Spleen (tissue), 11 donors: ENCODE results near the gene SPATA20. TPM values are rescaled to one million over a fixed set of nuclear protein-coding genes. Genes with fewer than 3 reads are reported as not detected.
A peak's percentile ranks its signal among the peaks of the same experiment; 100 is the strongest.

Source experiments
- DNase-seq: peaks from one replicate; pipeline ENCODE4 v3.0.0-alpha.2; 2020
- H3K27ac ChIP-seq, 8 donors: fragments of 200-600 bp; sonication (generic) in 7 of 8; 1 replicate in 4 of 8; 2 replicates in 4 of 8; pipeline versions ENCODE4 v1.5.0 to v1.8.0; 2016 to 2021; ENCODE audit warnings: inconsistent platforms in 4 of 8, mild to moderate bottlenecking in 4 of 8, moderate library complexity in 1 of 8
- H3K27me3 ChIP-seq, 7 donors: fragments of 200-600 bp; sonication (generic) in 6 of 7; replicated peaks in 1 of 7; 1 replicate in 4 of 7; 2 replicates in 3 of 7; pipeline versions ENCODE4 v1.5.0 to v1.8.0; 2016 to 2021; ENCODE audit warnings: inconsistent platforms in 3 of 7, mild to moderate bottlenecking in 1 of 7
- H3K36me3 ChIP-seq, 6 donors: fragments of 200-600 bp; sonication (generic) in 5 of 6; 1 replicate in 4 of 6; 2 replicates in 2 of 6; pipeline versions ENCODE4 v1.5.0 to v1.8.0; 2016 to 2021; ENCODE audit warnings: inconsistent platforms in 2 of 6
- H3K4me1 ChIP-seq, 6 donors: fragments of 200-600 bp; sonication (generic) in 5 of 6; 1 replicate in 3 of 6; 2 replicates in 3 of 6; pipeline versions ENCODE4 v1.5.0 to v1.8.0; 2016 to 2021; ENCODE audit warnings: inconsistent platforms in 3 of 6
- H3K4me3 ChIP-seq, 8 donors: fragments of 200-600 bp; sonication (generic) in 7 of 8; 1 replicate in 4 of 8; 2 replicates in 4 of 8; pipeline versions ENCODE4 v1.5.0 to v1.8.0; 2016 to 2021; ENCODE audit warnings: inconsistent platforms in 4 of 8, mild to moderate bottlenecking in 4 of 8, moderate library complexity in 2 of 8
- H3K9me3 ChIP-seq, 8 donors: fragments of 200-600 bp; sonication (generic) in 7 of 8; 1 replicate in 4 of 8; 2 replicates in 4 of 8; pipeline versions ENCODE4 v1.5.0 to v1.8.0; 2016 to 2021; ENCODE audit warnings: inconsistent platforms in 4 of 8
- POLR2A ChIP-seq, 3 donors: fragments of 450-650 bp; IDR thresholded peaks; one replicate each; pipeline ENCODE4 v1.5.1; 2017; ENCODE audit warnings: antibody characterized with exemption in 3 of 3, mild to moderate bottlenecking in 1 of 3
- POLR2AphosphoS5 ChIP-seq, 3 donors: sonication (generic); formaldehyde crosslinking; IDR thresholded peaks; one replicate each; pipeline ENCODE4 v1.5.1; 2017; ENCODE audit warnings: antibody characterized with exemption in 3 of 3
- WGBS, 5 donors: extraction: QIAGEN DNeasy Blood & Tissue Kit in 3 of 5; methylation state at CpG; one replicate each; pipeline versions ENCODE4 v1.1.5 to v1.1.7; 2013 to 2018; 5-methylcytosine and 5-hydroxymethylcytosine counted together
- intact Hi-C: fragments of 100-400 bp; cut with DNase I; formaldehyde crosslinking; loops from one replicate; pipeline ENCODE4 v1.15.0; 2023; ENCODE audit warnings: low total_unique reads
- polyA plus RNA-seq, 3 donors: library from polyadenylated mRNA; stranded (reverse); fragments of 200-250 nt; gene quantifications; one replicate each; pipeline ENCODE4 v1.2.1, GENCODE V29; 2013
- total RNA-seq, 7 donors: library from RNA; depleted of rRNA in 3 of 7; stranded (reverse); fragments of >200 nt in 3 of 7; fragmentation: NEBNext Ultra II Directional in 4 of 7; extraction: Animal tissue kit (Norgen Biotek cat#: 25700) in 4 of 7; gene quantifications; one replicate each; pipeline versions ENCODE4 v1.1.0 to v1.2.1, GENCODE V29; 2016 to 2021
- TF ChIP-seq, protein P1 (sequence below), 11 experiments: fragments of 200-600 bp in 7 of 11; fragments of 450-650 bp in 4 of 11; sonication (generic) in 4 of 11; IDR thresholded peaks in 8 of 11; conservative IDR thresholded peaks in 3 of 11; 1 replicate in 7 of 11; 2 replicates in 4 of 11; pipeline versions ENCODE4 v1.4.0 to v1.8.0; 2016 to 2021; ENCODE audit warnings: antibody characterized with exemption in 11 of 11, inconsistent platforms in 4 of 11, mild to moderate bottlenecking in 1 of 11
- donor health status: healthy with polysubstance abuse.
- donor health status: DM: no; HTN: no; CAD: no; lungs with moderate emphysema.
- donor health status: DM: no; HTN: no; CAD: no.
- donor health status: Bipolar disorder and iron deficiency.
- donor health status: healthy.
- donor health status: DM: no; HTN: no; CAD: no.
- donor health status: DM: yes; HTN: yes; CAD: no.

Gene SPATA20
- total and polyA plus RNA-seq, 10 donors: 14.9 to 128 (median 57.1) TPM

DNA sequence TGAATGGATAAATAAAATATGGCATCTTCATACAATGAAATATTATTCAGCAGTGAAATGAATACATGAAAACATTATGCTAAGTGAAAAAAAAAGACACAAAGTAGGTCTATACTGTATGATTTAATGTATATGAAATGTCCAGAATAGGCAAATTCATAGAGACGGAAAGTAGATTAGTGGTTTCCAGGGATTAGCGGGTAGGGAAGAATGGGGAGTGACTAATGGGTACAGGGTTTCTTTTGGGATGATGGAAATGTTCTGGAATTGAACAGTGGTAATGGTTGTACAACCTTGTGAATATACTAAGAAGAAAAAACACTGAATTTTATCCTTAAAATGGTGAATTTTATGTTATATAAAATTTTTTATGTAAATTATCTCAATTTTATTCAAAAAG is 47.3 kb upstream of the SPATA20 start:
- TF ChIP-seq POLR2A (IDR thresholded peaks at IDR 0.05) (no peak), POLR2AphosphoS5 (IDR thresholded peaks at IDR 0.05) (no peak)
- TF ChIP-seq, protein P1, sequence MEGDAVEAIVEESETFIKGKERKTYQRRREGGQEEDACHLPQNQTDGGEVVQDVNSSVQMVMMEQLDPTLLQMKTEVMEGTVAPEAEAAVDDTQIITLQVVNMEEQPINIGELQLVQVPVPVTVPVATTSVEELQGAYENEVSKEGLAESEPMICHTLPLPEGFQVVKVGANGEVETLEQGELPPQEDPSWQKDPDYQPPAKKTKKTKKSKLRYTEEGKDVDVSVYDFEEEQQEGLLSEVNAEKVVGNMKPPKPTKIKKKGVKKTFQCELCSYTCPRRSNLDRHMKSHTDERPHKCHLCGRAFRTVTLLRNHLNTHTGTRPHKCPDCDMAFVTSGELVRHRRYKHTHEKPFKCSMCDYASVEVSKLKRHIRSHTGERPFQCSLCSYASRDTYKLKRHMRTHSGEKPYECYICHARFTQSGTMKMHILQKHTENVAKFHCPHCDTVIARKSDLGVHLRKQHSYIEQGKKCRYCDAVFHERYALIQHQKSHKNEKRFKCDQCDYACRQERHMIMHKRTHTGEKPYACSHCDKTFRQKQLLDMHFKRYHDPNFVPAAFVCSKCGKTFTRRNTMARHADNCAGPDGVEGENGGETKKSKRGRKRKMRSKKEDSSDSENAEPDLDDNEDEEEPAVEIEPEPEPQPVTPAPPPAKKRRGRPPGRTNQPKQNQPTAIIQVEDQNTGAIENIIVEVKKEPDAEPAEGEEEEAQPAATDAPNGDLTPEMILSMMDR (IDR thresholded peaks at IDR 0.05 in 8 of 11, conservative IDR thresholded peaks at IDR 0.05 in 3 of 11): no peak
- no peak for DNase-seq
- intact Hi-C loops: no loop called here
- WGBS, 5 donors: 93 to 100% (median 95%) methylated on average over 2 of the region's 2 CpGs
- Histone ChIP-seq H3K27me3 (no peaks in the 10 kb centered on the region), H3K4me1 (no peaks in the 10 kb centered on the region), H3K27ac (no peak overlapping the region), H3K36me3 (no peaks in the 10 kb centered on the region), H3K9me3 (no peaks in the 10 kb centered on the region), H3K4me3 (no peak overlapping the region)

DNA sequence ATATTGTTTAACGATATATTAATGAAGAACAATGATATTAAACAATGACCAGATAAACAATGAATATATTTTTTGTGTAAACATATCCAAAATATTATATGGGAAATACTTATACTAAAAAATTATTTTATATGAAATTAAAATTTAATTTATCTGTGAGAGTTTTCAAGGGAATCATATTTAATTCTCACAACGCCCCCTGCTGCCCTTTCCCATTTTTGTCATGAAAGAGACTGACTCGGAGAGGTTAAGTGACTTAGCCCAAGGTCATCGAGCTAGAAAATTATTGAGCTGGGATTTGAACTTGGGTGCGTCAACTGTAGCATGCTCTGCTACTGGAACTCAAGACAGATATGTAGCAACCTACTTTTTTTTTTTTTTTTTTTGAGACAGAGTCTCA is 45.9 kb upstream of the SPATA20 start:
- no peaks in the 10 kb centered on the region for H3K36me3 ChIP-seq
- TF ChIP-seq POLR2AphosphoS5 (IDR thresholded peaks at IDR 0.05) (no peak), POLR2A (IDR thresholded peaks at IDR 0.05) (no peak)
- TF ChIP-seq, protein P1 (IDR thresholded peaks at IDR 0.05 in 8 of 11, conservative IDR thresholded peaks at IDR 0.05 in 3 of 11): peak in 7 of 11 experiments; percentile 23 to 56 (median 42)
- H3K4me3 ChIP-seq: no peak overlapping the region
- H3K27me3 ChIP-seq: no peaks in the 10 kb centered on the region
- intact Hi-C loops: no loop called here
- H3K4me1 ChIP-seq: no peaks in the 10 kb centered on the region
- no peak for DNase-seq
- no peaks in the 10 kb centered on the region for H3K9me3 ChIP-seq
- no peak overlapping the region for H3K27ac ChIP-seq
- 28 to 46% (median 37%) methylated on average over 5 of the region's 5 CpGs for WGBS, 5 donors

- Histone ChIP-seq H3K4me1 (peaks cover 0 to under 1% (median 0%) of the 10 kb centered on the region in 6 donors), H3K4me3 (no peak overlapping the region), H3K9me3 (no peaks in the 10 kb centered on the region), H3K27ac (no peak overlapping the region), H3K36me3 (no peaks in the 10 kb centered on the region), H3K27me3 (no peaks in the 10 kb centered on the region)
- TF ChIP-seq POLR2A (IDR thresholded peaks at IDR 0.05): no peak
- TF ChIP-seq, protein P1 (IDR thresholded peaks at IDR 0.05 in 8 of 11, conservative IDR thresholded peaks at IDR 0.05 in 3 of 11): no peak
- no peak for TF ChIP-seq POLR2AphosphoS5 (IDR thresholded peaks at IDR 0.05)
- intact Hi-C loops: no loop called here
- 85 to 92% (median 91%) methylated on average over 9 of the region's 9 CpGs for WGBS, 5 donors
- DNase-seq: peak; percentile 27
These were observed 44.5 kb upstream of the SPATA20 start for GRCh38 chr17:50502301-50502990.

GRCh38 chr17:50505591-50506130 is 41.3 kb upstream of the SPATA20 start:
- intact Hi-C loops: no loop called here
- WGBS, 5 donors: 48 to 63% (median 56%) methylated on average over 7 of the region's 7 CpGs
- H3K27me3 ChIP-seq: peaks cover 0 to 14% (median 0%) of the 10 kb centered on the region in 7 donors
- no peak for TF ChIP-seq POLR2A (IDR thresholded peaks at IDR 0.05)
- no peak for TF ChIP-seq POLR2AphosphoS5 (IDR thresholded peaks at IDR 0.05)
- TF ChIP-seq, protein P1 (IDR thresholded peaks at IDR 0.05 in 8 of 11, conservative IDR thresholded peaks at IDR 0.05 in 3 of 11): no peak
- peaks cover 0 to 20% (median 13%) of the 10 kb centered on the region in 6 donors for H3K4me1 ChIP-seq
- no peaks in the 10 kb centered on the region for H3K9me3 ChIP-seq
- H3K4me3 ChIP-seq: no peak overlapping the region
- H3K36me3 ChIP-seq: no peaks in the 10 kb centered on the region
- H3K27ac ChIP-seq: no peak overlapping the region
- no peak for DNase-seq
